ENCODE data around the gene CPT1C.

- TF ChIP-seq SUZ12 (IDR thresholded peaks at IDR 0.05; ENCODE audit: extremely low read depth, insufficient read depth, insufficient read length) (no peak), ZNF274 (IDR thresholded peaks at IDR 0.05; ENCODE audit: low read depth, low read length) (no peak)
These were observed 32.1 kb upstream of the CPT1C start for GRCh38 chr19:49658566-49659442.
